HCT116 (cell line): ENCODE data around the gene IER3. TPM values are rescaled to one million over a fixed set of nuclear protein-coding genes. Genes with fewer than 3 reads are reported as not detected.

Experiments used
- ATAC-seq: fragments of 200-7000 bp; cut with Tn5 transposase; 2 replicates; pipeline ENCODE4 v1.9.1; 2020; ENCODE audit warnings: mild to moderate bottlenecking, moderate library complexity
- BruUV-seq: library from RNA; stranded (reverse); fragments of 400-500 nt; replicated peaks from 2 replicates; lab custom pipeline; 2021; lab: Mats Ljungman, UMichigan
- CTCF ChIA-PET: fragments of 300-600 bp; sonication (Branson Sonifier 250); formaldehyde crosslinking; loops from one replicate; lab custom pipeline; 2021; ENCODE audit warnings: antibody characterized with exemption; lab: Charles Lee
- POLR2A ChIA-PET: fragments of 300-600, 350-600 bp; sonication (Branson Sonifier 250); formaldehyde crosslinking; loops from one replicate; lab custom pipeline; 2021; ENCODE audit warnings: antibody characterized with exemption; lab: Charles Lee
- RAD21 ChIA-PET, 2 experiments: fragments of 300-600 bp; sonication (Branson Sonifier 250); formaldehyde crosslinking; loops; one replicate each; lab custom pipeline; 2023; ENCODE audit warnings: low total read pairs in 2 of 2; ENCODE audit not compliant: uncharacterized antibody in 2 of 2, unreplicated experiment in 2 of 2, low non-redundant PET in 1 of 2; lab: Charles Lee
- DNase-seq: peaks from one replicate; pipeline ENCODE4 v3.0.0-alpha.2; 2010; ENCODE audit warnings: low read depth, low spot score
- H2AFZ ChIP-seq: fragments of 200-600 bp; shearing (Covaris generic), sonication (generic); 2 replicates; pipeline ENCODE4 v1.6.1; 2017; ENCODE audit warnings: low read depth, mixed run types, mixed read lengths, antibody characterized with exemption, low read length; ENCODE audit not compliant: poor library complexity, severe bottlenecking
- H3K27ac ChIP-seq: 2 replicates; pipeline ENCODE4 v1.5.1; 2012; ENCODE audit warnings: low read depth, low read length
- H3K27me3 ChIP-seq: fragments of 200-600 bp; sonication (generic); 2 replicates; pipeline ENCODE4 v1.6.1; 2016; ENCODE audit warnings: mixed run types, low read length, mixed read lengths; ENCODE audit not compliant: insufficient read depth
- H3K36me3 ChIP-seq, 2 experiments: fragments of 200-500 bp in 1 of 2; fragments of 200-600 bp in 1 of 2; sonication (Bioruptor generic) in 1 of 2; sonication (generic) in 1 of 2; 2 replicates each; pipeline versions ENCODE4 v1.5.1 to v1.6.1; 2014 to 2016; ENCODE audit warnings: low read length in 2 of 2, inconsistent platforms in 1 of 2, mixed read lengths in 1 of 2, mixed run types in 1 of 2; ENCODE audit not compliant: insufficient read depth in 2 of 2, control insufficient read depth in 1 of 2
- H3K4me1 ChIP-seq, 2 experiments: fragments of 200-600 bp in 1 of 2; sonication (generic) in 1 of 2; 2 replicates each; pipeline versions ENCODE4 v1.5.1 to v1.6.1; 2012 to 2017; ENCODE audit warnings: low read length in 2 of 2, inconsistent platforms in 1 of 2, mild to moderate bottlenecking in 1 of 2, mixed read lengths in 1 of 2, mixed run types in 1 of 2, moderate library complexity in 1 of 2; ENCODE audit not compliant: insufficient read depth in 2 of 2, control insufficient read depth in 1 of 2
- H3K4me2 ChIP-seq: fragments of 200-600 bp; sonication (generic); 2 replicates; pipeline ENCODE4 v1.6.1; 2017; ENCODE audit warnings: mixed run types, low read length, mixed read lengths
- H3K4me3 ChIP-seq, 2 experiments: fragments of 200-600 bp in 1 of 2; sonication (generic) in 1 of 2; replicated peaks in 1 of 2; 2 replicates each; pipeline ENCODE4 v1.5.1; 2011 to 2016; ENCODE audit warnings: low read length in 2 of 2, control low read depth in 1 of 2, low read depth in 1 of 2, mild to moderate bottlenecking in 1 of 2, mixed read lengths in 1 of 2, mixed run types in 1 of 2
- H3K79me2 ChIP-seq: fragments of 200-600 bp; sonication (generic); 2 replicates; pipeline ENCODE4 v1.6.1; 2017; ENCODE audit warnings: mild to moderate bottlenecking, mixed run types, low read length, moderate library complexity, mixed read lengths; ENCODE audit not compliant: insufficient read depth
- H3K9ac ChIP-seq: fragments of 200-600 bp; sonication (generic); 2 replicates; pipeline ENCODE4 v1.6.1; 2016; ENCODE audit warnings: low read length, mixed read lengths
- H3K9me2 ChIP-seq: fragments of 200-600 bp; sonication (generic), shearing (Covaris generic); 2 replicates; pipeline ENCODE4 v1.6.1; 2017; ENCODE audit warnings: mixed run types, mild to moderate bottlenecking, moderate library complexity; ENCODE audit not compliant: insufficient read depth
- H3K9me3 ChIP-seq, 2 experiments: fragments of 200-500 bp in 1 of 2; fragments of 200-600 bp in 1 of 2; sonication (Bioruptor generic) in 1 of 2; sonication (generic) in 1 of 2; 2 replicates each; pipeline ENCODE4 v1.6.1; 2014 to 2017; ENCODE audit warnings: low read length in 2 of 2, mixed read lengths in 2 of 2, inconsistent platforms in 1 of 2, low read depth in 1 of 2, mild to moderate bottlenecking in 1 of 2, mixed run types in 1 of 2, moderate library complexity in 1 of 2; ENCODE audit not compliant: control insufficient read depth in 1 of 2, insufficient read depth in 1 of 2
- H4K20me1 ChIP-seq: fragments of 200-600 bp; sonication (generic), shearing (Covaris generic); 2 replicates; pipeline ENCODE4 v1.6.1; 2017; ENCODE audit warnings: mixed run types, mild to moderate bottlenecking, moderate library complexity; ENCODE audit not compliant: insufficient read depth
- CBX3 ChIP-seq: IDR thresholded peaks from 2 replicates; pipeline ENCODE4 v1.6.1; 2012; ENCODE audit warnings: low read depth
- CEBPB ChIP-seq: IDR thresholded peaks from 2 replicates; pipeline ENCODE4 v1.6.1; 2012; ENCODE audit warnings: low read depth
- EGR1 ChIP-seq: IDR thresholded peaks from 2 replicates; pipeline ENCODE4 v1.6.1; 2012; ENCODE audit warnings: low read depth
- ELF1 ChIP-seq: IDR thresholded peaks from 2 replicates; pipeline ENCODE4 v1.6.1; 2012; ENCODE audit warnings: low read depth, borderline replicate concordance
- EZH2 ChIP-seq: fragments of 200-600 bp; sonication (generic); IDR thresholded peaks from 2 replicates; pipeline ENCODE4 v1.6.1; 2017; ENCODE audit warnings: antibody characterized with exemption, mixed run types
- FOSL1 ChIP-seq: IDR thresholded peaks from 2 replicates; pipeline ENCODE4 v1.6.1; 2012; ENCODE audit warnings: low read depth
- JUND ChIP-seq: IDR thresholded peaks from 2 replicates; pipeline ENCODE4 v1.6.1; 2012
- POLR2A ChIP-seq: IDR thresholded peaks from 2 replicates; pipeline ENCODE4 v1.7.0; 2011; ENCODE audit warnings: borderline replicate concordance; ENCODE audit not compliant: insufficient read depth, insufficient read length; ENCODE audit errors: extremely low read depth
- POLR2AphosphoS5 ChIP-seq: IDR thresholded peaks from 2 replicates; pipeline ENCODE4 v1.6.1; 2011; ENCODE audit warnings: mild to moderate bottlenecking, low read depth, low read length, moderate library complexity
- RAD21 ChIP-seq: IDR thresholded peaks from 2 replicates; pipeline ENCODE4 v1.6.1; 2012; ENCODE audit warnings: low read depth, mild to moderate bottlenecking
- SIN3A ChIP-seq: IDR thresholded peaks from 2 replicates; pipeline ENCODE4 v1.6.1; 2012; ENCODE audit warnings: low read depth
- SP1 ChIP-seq: IDR thresholded peaks from 2 replicates; pipeline ENCODE4 v1.6.1; 2012; ENCODE audit warnings: low read depth
- SRF ChIP-seq: IDR thresholded peaks from 2 replicates; pipeline ENCODE4 v1.6.1; 2012; ENCODE audit warnings: low read depth
- TCF7L2 ChIP-seq: IDR thresholded peaks from 2 replicates; pipeline ENCODE4 v1.7.0; 2011; ENCODE audit warnings: borderline replicate concordance, inconsistent platforms; ENCODE audit not compliant: insufficient read depth, insufficient read length; ENCODE audit errors: extremely low read depth
- YY1 ChIP-seq: IDR thresholded peaks from 2 replicates; pipeline ENCODE4 v1.6.1; 2011; ENCODE audit warnings: low read length, low read depth, moderate library complexity, mild to moderate bottlenecking; ENCODE audit not compliant: insufficient replicate concordance; ENCODE audit errors: extremely low read depth
- intact Hi-C: fragments of 100-400 bp; cut with micrococcal nuclease; formaldehyde crosslinking; loops from 2 replicates; pipeline ENCODE4 v1.10.0; 2022
- total RNA-seq: library from RNA; stranded (reverse); gene quantifications from one replicate; pipeline ENCODE4 v1.2.1, GENCODE V29; 2021; ENCODE audit not compliant: unreplicated experiment
- TF ChIP-seq, protein P1 (sequence below): IDR thresholded peaks from 2 replicates; pipeline ENCODE4 v1.6.1; 2011; ENCODE audit warnings: mild to moderate bottlenecking, low read length, moderate library complexity; ENCODE audit not compliant: insufficient replicate concordance; ENCODE audit errors: extremely low read depth
- TF ChIP-seq, protein P2 (sequence below): IDR thresholded peaks from 2 replicates; pipeline ENCODE4 v1.6.1; 2012
- TF ChIP-seq, protein P3 (sequence below): IDR thresholded peaks from 2 replicates; pipeline ENCODE4 v1.6.1; 2012; ENCODE audit warnings: low read depth
- TF ChIP-seq, protein P4 (sequence below): IDR thresholded peaks from 2 replicates; pipeline ENCODE4 v1.6.1; 2012
- TF ChIP-seq, protein P5 (sequence below), 3 experiments: fragments of 200-600 bp in 1 of 3; sonication (generic) in 1 of 3; IDR thresholded peaks in 2 of 3; conservative IDR thresholded peaks in 1 of 3; 2 replicates each; pipeline ENCODE4 v1.5.1; 2012 to 2017; ENCODE audit warnings: low read depth in 2 of 3, low read length in 2 of 3, antibody characterized with exemption in 1 of 3, borderline replicate concordance in 1 of 3, control low read depth in 1 of 3, mild to moderate bottlenecking in 1 of 3, mixed read lengths in 1 of 3, mixed run types in 1 of 3, moderate library complexity in 1 of 3; ENCODE audit not compliant: insufficient read depth in 1 of 3

IER3 gene
- total RNA-seq, 1 experiment from 2014 or later = 952 TPM

DNA sequence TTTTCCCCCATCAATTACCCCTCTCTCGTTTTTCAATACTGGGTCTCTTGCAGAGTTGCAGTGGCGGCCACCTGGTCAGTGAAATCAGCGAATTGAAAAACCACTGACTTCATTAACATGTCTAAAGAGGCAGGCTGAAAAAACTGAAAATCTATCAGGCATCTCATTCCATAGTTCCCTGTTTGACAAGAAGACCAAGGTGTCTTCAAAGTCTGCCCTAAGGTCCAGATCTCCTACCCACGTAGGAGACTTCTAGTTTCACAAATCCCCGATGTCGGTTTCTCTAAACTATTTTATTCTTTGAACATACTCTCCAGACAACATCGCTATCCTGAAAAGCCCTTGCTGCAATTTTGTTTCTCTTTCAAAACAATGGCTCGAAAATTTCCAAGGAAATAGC is 25.0 kb downstream of the IER3 start:
- H3K4me3 ChIP-seq = peak overlapping the region; percentile 95
- DNase-seq (no peak), ATAC-seq (no peak)
- H3K4me2 ChIP-seq = peak overlapping the region; percentile 96
- peak overlapping the region; percentile 89 for H3K27ac ChIP-seq
- POLR2A ChIA-PET = interaction anchor here (1.0 to 3.0 kb wide), 6 partner anchors 19 to 104 kb away, joined by 3 to 25 read pairs (median 3); partner anchors contain the start of genes MRPS18B and NRM
- peaks cover 9 to 59% of the 10 kb centered on the region in 2 experiments for H3K4me1 ChIP-seq
- H3K27me3 ChIP-seq = no peaks in the 10 kb centered on the region
- BruUV-seq = no TSS peak
- no peaks in the 10 kb centered on the region for H3K9me2 ChIP-seq
- H3K9ac ChIP-seq = peak overlapping the region; percentile 100
- TF ChIP-seq, protein P1, sequence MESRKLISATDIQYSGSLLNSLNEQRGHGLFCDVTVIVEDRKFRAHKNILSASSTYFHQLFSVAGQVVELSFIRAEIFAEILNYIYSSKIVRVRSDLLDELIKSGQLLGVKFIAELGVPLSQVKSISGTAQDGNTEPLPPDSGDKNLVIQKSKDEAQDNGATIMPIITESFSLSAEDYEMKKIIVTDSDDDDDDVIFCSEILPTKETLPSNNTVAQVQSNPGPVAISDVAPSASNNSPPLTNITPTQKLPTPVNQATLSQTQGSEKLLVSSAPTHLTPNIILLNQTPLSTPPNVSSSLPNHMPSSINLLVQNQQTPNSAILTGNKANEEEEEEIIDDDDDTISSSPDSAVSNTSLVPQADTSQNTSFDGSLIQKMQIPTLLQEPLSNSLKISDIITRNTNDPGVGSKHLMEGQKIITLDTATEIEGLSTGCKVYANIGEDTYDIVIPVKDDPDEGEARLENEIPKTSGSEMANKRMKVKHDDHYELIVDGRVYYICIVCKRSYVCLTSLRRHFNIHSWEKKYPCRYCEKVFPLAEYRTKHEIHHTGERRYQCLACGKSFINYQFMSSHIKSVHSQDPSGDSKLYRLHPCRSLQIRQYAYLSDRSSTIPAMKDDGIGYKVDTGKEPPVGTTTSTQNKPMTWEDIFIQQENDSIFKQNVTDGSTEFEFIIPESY = no peak
- TF ChIP-seq SP1 (no peak), SRF (no peak), TCF7L2 (no peak), EGR1 (no peak), ELF1 (no peak), POLR2A (no peak), CEBPB (no peak), CBX3 (no peak), EZH2 (no peak), JUND (no peak), RAD21 (no peak), YY1 (no peak), POLR2AphosphoS5 (no peak), FOSL1 (no peak), SIN3A (no peak)
- TF ChIP-seq, protein P2, sequence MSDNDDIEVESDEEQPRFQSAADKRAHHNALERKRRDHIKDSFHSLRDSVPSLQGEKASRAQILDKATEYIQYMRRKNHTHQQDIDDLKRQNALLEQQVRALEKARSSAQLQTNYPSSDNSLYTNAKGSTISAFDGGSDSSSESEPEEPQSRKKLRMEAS = no peak
- TF ChIP-seq, protein P3, sequence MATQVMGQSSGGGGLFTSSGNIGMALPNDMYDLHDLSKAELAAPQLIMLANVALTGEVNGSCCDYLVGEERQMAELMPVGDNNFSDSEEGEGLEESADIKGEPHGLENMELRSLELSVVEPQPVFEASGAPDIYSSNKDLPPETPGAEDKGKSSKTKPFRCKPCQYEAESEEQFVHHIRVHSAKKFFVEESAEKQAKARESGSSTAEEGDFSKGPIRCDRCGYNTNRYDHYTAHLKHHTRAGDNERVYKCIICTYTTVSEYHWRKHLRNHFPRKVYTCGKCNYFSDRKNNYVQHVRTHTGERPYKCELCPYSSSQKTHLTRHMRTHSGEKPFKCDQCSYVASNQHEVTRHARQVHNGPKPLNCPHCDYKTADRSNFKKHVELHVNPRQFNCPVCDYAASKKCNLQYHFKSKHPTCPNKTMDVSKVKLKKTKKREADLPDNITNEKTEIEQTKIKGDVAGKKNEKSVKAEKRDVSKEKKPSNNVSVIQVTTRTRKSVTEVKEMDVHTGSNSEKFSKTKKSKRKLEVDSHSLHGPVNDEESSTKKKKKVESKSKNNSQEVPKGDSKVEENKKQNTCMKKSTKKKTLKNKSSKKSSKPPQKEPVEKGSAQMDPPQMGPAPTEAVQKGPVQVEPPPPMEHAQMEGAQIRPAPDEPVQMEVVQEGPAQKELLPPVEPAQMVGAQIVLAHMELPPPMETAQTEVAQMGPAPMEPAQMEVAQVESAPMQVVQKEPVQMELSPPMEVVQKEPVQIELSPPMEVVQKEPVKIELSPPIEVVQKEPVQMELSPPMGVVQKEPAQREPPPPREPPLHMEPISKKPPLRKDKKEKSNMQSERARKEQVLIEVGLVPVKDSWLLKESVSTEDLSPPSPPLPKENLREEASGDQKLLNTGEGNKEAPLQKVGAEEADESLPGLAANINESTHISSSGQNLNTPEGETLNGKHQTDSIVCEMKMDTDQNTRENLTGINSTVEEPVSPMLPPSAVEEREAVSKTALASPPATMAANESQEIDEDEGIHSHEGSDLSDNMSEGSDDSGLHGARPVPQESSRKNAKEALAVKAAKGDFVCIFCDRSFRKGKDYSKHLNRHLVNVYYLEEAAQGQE = no peak
- TF ChIP-seq, protein P4, sequence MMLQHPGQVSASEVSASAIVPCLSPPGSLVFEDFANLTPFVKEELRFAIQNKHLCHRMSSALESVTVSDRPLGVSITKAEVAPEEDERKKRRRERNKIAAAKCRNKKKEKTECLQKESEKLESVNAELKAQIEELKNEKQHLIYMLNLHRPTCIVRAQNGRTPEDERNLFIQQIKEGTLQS = no peak
- TF ChIP-seq, protein P5, sequence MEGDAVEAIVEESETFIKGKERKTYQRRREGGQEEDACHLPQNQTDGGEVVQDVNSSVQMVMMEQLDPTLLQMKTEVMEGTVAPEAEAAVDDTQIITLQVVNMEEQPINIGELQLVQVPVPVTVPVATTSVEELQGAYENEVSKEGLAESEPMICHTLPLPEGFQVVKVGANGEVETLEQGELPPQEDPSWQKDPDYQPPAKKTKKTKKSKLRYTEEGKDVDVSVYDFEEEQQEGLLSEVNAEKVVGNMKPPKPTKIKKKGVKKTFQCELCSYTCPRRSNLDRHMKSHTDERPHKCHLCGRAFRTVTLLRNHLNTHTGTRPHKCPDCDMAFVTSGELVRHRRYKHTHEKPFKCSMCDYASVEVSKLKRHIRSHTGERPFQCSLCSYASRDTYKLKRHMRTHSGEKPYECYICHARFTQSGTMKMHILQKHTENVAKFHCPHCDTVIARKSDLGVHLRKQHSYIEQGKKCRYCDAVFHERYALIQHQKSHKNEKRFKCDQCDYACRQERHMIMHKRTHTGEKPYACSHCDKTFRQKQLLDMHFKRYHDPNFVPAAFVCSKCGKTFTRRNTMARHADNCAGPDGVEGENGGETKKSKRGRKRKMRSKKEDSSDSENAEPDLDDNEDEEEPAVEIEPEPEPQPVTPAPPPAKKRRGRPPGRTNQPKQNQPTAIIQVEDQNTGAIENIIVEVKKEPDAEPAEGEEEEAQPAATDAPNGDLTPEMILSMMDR (IDR thresholded peaks at IDR 0.05 in 2 of 3, conservative IDR thresholded peaks at IDR 0.05 in 1 of 3; ENCODE audit: borderline replicate concordance in 1 of 3, insufficient read depth in 1 of 3, low read depth in 2 of 3, low read length in 2 of 3) = no peak
- CTCF ChIA-PET = interaction anchor here (5.7 kb wide), 1 partner anchor 39 kb away, joined by 45 read pairs; no protein-coding TSS in a partner anchor
- H3K79me2 ChIP-seq = peaks cover 65% of the 10 kb centered on the region
- H4K20me1 ChIP-seq = peaks cover 11% of the 10 kb centered on the region; the same call in 1 of the 2 replicates
- intact Hi-C loops = loop anchor here (5.0 kb wide), 1 partner anchor 162 kb away; the partner anchor contains the start of genes GNL1 and PRR3
- H2AFZ ChIP-seq = no peak overlapping the region
- H3K9me3 ChIP-seq = no peaks in the 10 kb centered on the region
- H3K36me3 ChIP-seq = peaks cover 15 to 29% of the 10 kb centered on the region in 2 experiments
- RAD21 ChIA-PET = no interaction called here
